HG02798 (cell line): ENCODE measurements around the gene PROM2.

Experiments
- ATAC-seq: cut with Tn5 transposase; IDR thresholded peaks from one replicate; pipeline ENCODE4 v1.9.1; 2021; ENCODE audit warnings: mild to moderate bottlenecking; ENCODE audit not compliant: unreplicated experiment, poor library complexity

PROM2 gene

GRCh38 chr2:95282458-95282857, 8.2 kb downstream of the PROM2 start:
- no peak for ATAC-seq

- no peak for ATAC-seq
Measured at GRCh38 chr2:95283562-95283961, 9.3 kb downstream of the PROM2 start.

- ATAC-seq = no peak
Measured at GRCh38 chr2:95284886-95285541, 10.8 kb downstream of the PROM2 start.

- no peak for ATAC-seq
Measured at GRCh38 chr2:95285542-95285932, 11.3 kb downstream of the PROM2 start.

- no peak for ATAC-seq
Measured at GRCh38 chr2:95287336-95287735, 13.1 kb downstream of the PROM2 start.

GRCh38 chr2:95287806-95288205, 13.6 kb downstream of the PROM2 start:
- ATAC-seq = no peak

- ATAC-seq = no peak
Measured at GRCh38 chr2:95289253-95289652, 15.0 kb downstream of the PROM2 start.

GRCh38 chr2:95291222-95291621, 17.0 kb downstream of the PROM2 start:
- no peak for ATAC-seq

GRCh38 chr2:95292623-95293260, 18.5 kb downstream of the PROM2 start:
- ATAC-seq = no peak

GRCh38 chr2:95294579-95295250, 20.5 kb downstream of the PROM2 start:
- ATAC-seq = no peak

- no peak for ATAC-seq
Measured at GRCh38 chr2:95295376-95295775, 21.1 kb downstream of the PROM2 start.

- ATAC-seq = no peak
Measured at GRCh38 chr2:95296011-95296410, 21.8 kb downstream of the PROM2 start.

- ATAC-seq = no peak
Measured at GRCh38 chr2:95296880-95297487, 22.7 kb downstream of the PROM2 start, which contains the start of gene KCNIP3. KCNIP3 (plus strand) TSS chr2:95297347; CDS start chr2:95297439, 92 bp downstream.

GRCh38 chr2:95297639-95298395, 23.6 kb downstream of the PROM2 start:
- ATAC-seq = no peak

GRCh38 chr2:95298486-95299111, 24.4 kb downstream of the PROM2 start:
- ATAC-seq = no peak

GRCh38 chr2:95299961-95300360, 25.7 kb downstream of the PROM2 start:
- ATAC-seq = no peak

- ATAC-seq = no peak
Measured at GRCh38 chr2:95300450-95300849, 26.2 kb downstream of the PROM2 start.

GRCh38 chr2:95301186-95301585, 26.9 kb downstream of the PROM2 start:
- no peak for ATAC-seq

- no peak for ATAC-seq
Measured at GRCh38 chr2:95301876-95302641, 27.8 kb downstream of the PROM2 start.
